Islet of Langerhans (tissue), 1 donor: ENCODE results near the gene FGFR1OP2.

Experiments
- FAIRE-seq: peaks from one replicate; lab custom pipeline; 2011; peaks lifted over from hg19 to GRCh38; lab: Jason Lieb, UNC

FGFR1OP2 gene

GRCh38 chr12:27003421-27004381 lies 65.4 kb downstream of the FGFR1OP2 start:
- FAIRE-seq, result no peak

- no peak for FAIRE-seq
Observed at GRCh38 chr12:27005495-27005894, 67.2 kb downstream of the FGFR1OP2 start.

- no peak for FAIRE-seq
Observed at GRCh38 chr12:27006797-27007467, 68.7 kb downstream of the FGFR1OP2 start.

GRCh38 chr12:27008081-27008480 lies 69.8 kb downstream of the FGFR1OP2 start:
- no peak for FAIRE-seq

- FAIRE-seq, result no peak
Observed at GRCh38 chr12:27009881-27010301, 71.6 kb downstream of the FGFR1OP2 start.

GRCh38 chr12:27012239-27012981 lies 74.1 kb downstream of the FGFR1OP2 start:
- no peak for FAIRE-seq

- FAIRE-seq, result no peak
Observed at GRCh38 chr12:27012982-27013255, 74.6 kb downstream of the FGFR1OP2 start.

GRCh38 chr12:27013611-27014084 lies 75.4 kb downstream of the FGFR1OP2 start:
- no peak for FAIRE-seq

- FAIRE-seq, result no peak
Observed at GRCh38 chr12:27014085-27014858, 76.0 kb downstream of the FGFR1OP2 start, which contains the start of gene TM7SF3. TSS of gene TM7SF3 (minus strand) at chr12:27014384. CDS start at chr12:27014168, 216 bp downstream.

DNA sequence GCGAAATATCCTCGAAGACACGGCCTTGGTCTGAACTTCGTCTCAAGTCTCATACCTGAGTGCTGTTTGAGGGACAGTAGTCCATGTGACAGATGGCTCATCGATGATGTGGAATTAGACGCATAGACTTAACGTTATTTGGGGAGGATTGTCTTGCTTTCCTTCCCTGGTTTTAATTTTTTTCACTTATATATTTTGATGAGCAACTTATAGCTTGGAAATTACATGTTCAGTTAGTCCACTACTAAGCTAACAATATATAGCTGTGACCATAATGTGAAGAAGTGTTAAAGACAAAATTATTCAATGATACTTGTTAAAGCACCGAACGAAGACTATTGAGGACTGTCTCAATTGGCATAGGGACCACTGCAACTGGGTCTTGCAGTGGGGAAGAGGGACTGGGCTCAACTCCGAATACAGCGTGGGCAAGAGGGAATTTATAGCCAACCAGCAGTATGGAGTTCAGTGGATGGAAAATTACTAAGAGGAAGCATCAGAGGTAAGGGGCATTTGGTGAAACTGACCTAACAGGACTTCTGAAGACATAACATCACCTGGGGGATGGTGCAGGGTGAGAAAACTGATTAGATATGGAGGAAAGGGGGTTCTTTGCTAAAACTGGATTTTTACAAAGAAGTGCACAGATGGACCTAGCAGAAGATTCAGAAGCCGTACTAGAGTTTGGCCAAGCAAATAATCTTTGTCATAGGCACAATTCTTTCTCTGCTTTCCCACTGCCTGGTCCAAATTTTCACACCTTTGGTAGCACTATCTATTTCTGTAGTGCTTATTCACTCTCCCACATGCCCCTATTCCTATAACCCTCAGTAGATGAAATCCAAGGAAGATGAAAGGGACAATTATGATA lies 76.8 kb downstream of the FGFR1OP2 start:
- no peak for FAIRE-seq

DNA sequence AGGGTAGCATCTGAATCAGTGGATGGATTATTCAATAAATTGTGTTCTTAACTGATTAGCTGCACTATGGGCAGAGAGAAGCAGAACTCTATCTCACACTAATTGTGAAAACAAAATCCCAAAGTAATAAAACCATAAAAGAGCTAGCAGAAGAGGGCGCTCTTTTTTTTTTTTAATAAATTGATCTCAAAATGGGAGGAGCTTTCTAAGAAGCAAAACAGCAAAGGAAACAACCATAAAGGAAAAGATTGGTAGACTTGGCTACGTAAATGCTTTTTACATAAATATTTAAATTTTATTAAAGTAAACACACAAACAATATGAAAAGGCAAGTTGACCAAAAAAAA lies 77.4 kb downstream of the FGFR1OP2 start:
- peak; percentile 75 for FAIRE-seq
